ENCODE data around the gene ATP1A3. TPM values are rescaled to one million over a fixed set of nuclear protein-coding genes. Genes with fewer than 3 reads are reported as not detected.

Gene ATP1A3
- total RNA-seq, 2 experiments from 2014 or later = 3.2 to 4.6 TPM

- POLR2A ChIA-PET = interaction anchor here (0.6 kb wide), 1 partner anchor 34 kb away, joined by 3 read pairs; no protein-coding TSS in a partner anchor
- Mint-ChIP-seq H3K27me3 (peaks cover 10% of the 10 kb centered on the region), H3K4me3 (no peak overlapping the region), H3K9me3 (no peaks in the 10 kb centered on the region), H3K27ac (no peak overlapping the region), H3K36me3 (ENCODE audit: low read depth) (no peaks in the 10 kb centered on the region), H3K4me1 (ENCODE audit: low read depth) (peaks cover 18% of the 10 kb centered on the region)
- H3K4me3 ChIP-seq (ENCODE audit: low read length) = no peak overlapping the region
- CTCF ChIA-PET = interaction anchor here (0.9 to 1.3 kb wide), 3 partner anchors 41 to 59 kb away, joined by 3 to 4 read pairs (median 4); partner anchors contain the start of gene RABAC1
- no peaks in the 10 kb centered on the region for H3K36me3 ChIP-seq (ENCODE audit: insufficient read depth, low read length)
- peaks cover 47% of the 10 kb centered on the region for H3K4me1 ChIP-seq (ENCODE audit: insufficient read depth, low read length)
- peaks cover 39% of the 10 kb centered on the region in 2 experiments for H3K27me3 ChIP-seq (ENCODE audit: control insufficient read depth in 1 of 2, insufficient read depth in 2 of 2, low read length in 2 of 2)
- no peak for DNase-seq
- no peak overlapping the region for H3K27ac ChIP-seq (ENCODE audit: low read depth in 1 of 2, low read length in 2 of 2)
- TF ChIP-seq, protein P1, sequence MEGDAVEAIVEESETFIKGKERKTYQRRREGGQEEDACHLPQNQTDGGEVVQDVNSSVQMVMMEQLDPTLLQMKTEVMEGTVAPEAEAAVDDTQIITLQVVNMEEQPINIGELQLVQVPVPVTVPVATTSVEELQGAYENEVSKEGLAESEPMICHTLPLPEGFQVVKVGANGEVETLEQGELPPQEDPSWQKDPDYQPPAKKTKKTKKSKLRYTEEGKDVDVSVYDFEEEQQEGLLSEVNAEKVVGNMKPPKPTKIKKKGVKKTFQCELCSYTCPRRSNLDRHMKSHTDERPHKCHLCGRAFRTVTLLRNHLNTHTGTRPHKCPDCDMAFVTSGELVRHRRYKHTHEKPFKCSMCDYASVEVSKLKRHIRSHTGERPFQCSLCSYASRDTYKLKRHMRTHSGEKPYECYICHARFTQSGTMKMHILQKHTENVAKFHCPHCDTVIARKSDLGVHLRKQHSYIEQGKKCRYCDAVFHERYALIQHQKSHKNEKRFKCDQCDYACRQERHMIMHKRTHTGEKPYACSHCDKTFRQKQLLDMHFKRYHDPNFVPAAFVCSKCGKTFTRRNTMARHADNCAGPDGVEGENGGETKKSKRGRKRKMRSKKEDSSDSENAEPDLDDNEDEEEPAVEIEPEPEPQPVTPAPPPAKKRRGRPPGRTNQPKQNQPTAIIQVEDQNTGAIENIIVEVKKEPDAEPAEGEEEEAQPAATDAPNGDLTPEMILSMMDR (IDR thresholded peaks at IDR 0.05) = no peak
- H3K9me3 ChIP-seq (ENCODE audit: control insufficient read depth in 1 of 2, insufficient read depth in 1 of 2, low read length in 2 of 2) = no peaks in the 10 kb centered on the region
- no peak for ATAC-seq (ENCODE audit: poor library complexity)
- intact Hi-C loops (cut with DNase I, micrococcal nuclease) = no loop called here
Measured at GRCh38 chr19:41918653-41919244, 75.3 kb downstream of the ATP1A3 start.

DNA sequence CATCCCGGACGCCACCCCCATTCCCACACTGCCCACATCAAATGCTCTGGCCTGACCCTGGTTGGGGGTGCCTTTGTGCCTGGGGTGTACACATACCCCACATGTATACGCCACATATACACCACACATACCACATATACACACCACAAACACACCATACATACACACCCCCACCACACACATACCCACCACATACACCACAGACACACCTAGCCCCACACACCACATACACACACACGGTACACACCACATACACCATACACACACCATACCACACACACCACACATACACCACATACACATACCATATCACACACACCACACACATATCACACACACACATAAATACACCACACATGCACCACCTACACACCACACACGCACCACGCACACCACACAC lies 75.9 kb downstream of the ATP1A3 start:
- H3K4me1 Mint-ChIP-seq (ENCODE audit: low read depth) = peaks cover 18% of the 10 kb centered on the region
- H3K27ac Mint-ChIP-seq = no peak overlapping the region
- H3K4me1 ChIP-seq (ENCODE audit: insufficient read depth, low read length) = peaks cover 54% of the 10 kb centered on the region
- no peaks in the 10 kb centered on the region for H3K9me3 Mint-ChIP-seq
- ATAC-seq (ENCODE audit: poor library complexity) (no peak), DNase-seq (no peak)
- peaks cover 44% of the 10 kb centered on the region in 2 experiments for H3K27me3 ChIP-seq (ENCODE audit: control insufficient read depth in 1 of 2, insufficient read depth in 2 of 2, low read length in 2 of 2)
- H3K4me3 Mint-ChIP-seq = no peak overlapping the region
- TF ChIP-seq, protein P1 (IDR thresholded peaks at IDR 0.05) = no peak
- H3K27me3 Mint-ChIP-seq = peaks cover 10% of the 10 kb centered on the region
- no peaks in the 10 kb centered on the region for H3K9me3 ChIP-seq (ENCODE audit: control insufficient read depth in 1 of 2, insufficient read depth in 1 of 2, low read length in 2 of 2)
- no peaks in the 10 kb centered on the region for H3K36me3 ChIP-seq (ENCODE audit: insufficient read depth, low read length)
- intact Hi-C loops (cut with DNase I, micrococcal nuclease) = no loop called here
- no peaks in the 10 kb centered on the region for H3K36me3 Mint-ChIP-seq (ENCODE audit: low read depth)
- no peak overlapping the region for H3K27ac ChIP-seq (ENCODE audit: low read depth in 1 of 2, low read length in 2 of 2)
- H3K4me3 ChIP-seq (ENCODE audit: low read length) = no peak overlapping the region
- ChIA-PET CTCF (no interaction called here), POLR2A (no interaction called here)

GRCh38 chr19:41917676-41918075 lies 76.4 kb downstream of the ATP1A3 start:
- peaks cover 10% of the 10 kb centered on the region for H3K27me3 Mint-ChIP-seq
- no peaks in the 10 kb centered on the region for H3K36me3 Mint-ChIP-seq (ENCODE audit: low read depth)
- peaks cover 17% of the 10 kb centered on the region for H3K4me1 Mint-ChIP-seq (ENCODE audit: low read depth)
- intact Hi-C loops (cut with DNase I, micrococcal nuclease) = no loop called here
- ATAC-seq (ENCODE audit: poor library complexity) (no peak), DNase-seq (no peak)
- CTCF ChIA-PET = no interaction called here
- POLR2A ChIA-PET = no interaction called here
- Histone ChIP-seq H3K4me1 (ENCODE audit: insufficient read depth, low read length) (peaks cover 57% of the 10 kb centered on the region), H3K27ac (ENCODE audit: low read depth in 1 of 2, low read length in 2 of 2) (no peak overlapping the region), H3K4me3 (ENCODE audit: low read length) (no peak overlapping the region), H3K27me3 (ENCODE audit: control insufficient read depth in 1 of 2, insufficient read depth in 2 of 2, low read length in 2 of 2) (peaks cover 44% of the 10 kb centered on the region in 2 experiments), H3K36me3 (ENCODE audit: insufficient read depth, low read length) (no peaks in the 10 kb centered on the region), H3K9me3 (ENCODE audit: control insufficient read depth in 1 of 2, insufficient read depth in 1 of 2, low read length in 2 of 2) (no peaks in the 10 kb centered on the region)
- TF ChIP-seq, protein P1 (IDR thresholded peaks at IDR 0.05) = no peak
- no peak overlapping the region for H3K4me3 Mint-ChIP-seq
- H3K27ac Mint-ChIP-seq = no peak overlapping the region
- H3K9me3 Mint-ChIP-seq = no peaks in the 10 kb centered on the region

Other genes starting within 250 kb of the ATP1A3 start
- not detected for gene CEACAM6, start 238.7 kb downstream of the ATP1A3 start, total RNA-seq
- not detected for gene CEACAM3, start 197.6 kb downstream of the ATP1A3 start, total RNA-seq
- not detected for gene LYPD4, start 149.5 kb downstream of the ATP1A3 start, total RNA-seq
- gene DMRTC2, start 149.2 kb downstream of the ATP1A3 start, total RNA-seq = not detected
- gene RPS19, start 134.0 kb downstream of the ATP1A3 start, total RNA-seq = 1,000 to 10,000 TPM; 3,668 to 3,697 TPM
- 1 to 10 TPM; 3.7 to 3.8 TPM for gene CD79A, start 117.0 kb downstream of the ATP1A3 start, total RNA-seq
- 1,000 to 10,000 TPM; 1,019 to 1,047 TPM for gene ARHGEF1, start 111.0 kb downstream of the ATP1A3 start, total RNA-seq
- 1 to 10 TPM; 7.7 to 8.9 TPM for gene ERFL, start 65.8 kb downstream of the ATP1A3 start, total RNA-seq
- 100 to 1,000 TPM in 1 of 2 experiments, 10 to 100 TPM in 1; 96.0 to 102 TPM for gene RABAC1, start 34.9 kb downstream of the ATP1A3 start, total RNA-seq
- under 1 TPM; 0.66 to 0.75 TPM for gene GRIK5, start 76.0 kb upstream of the ATP1A3 start, total RNA-seq
- 10 to 100 TPM; 21.5 to 24.0 TPM for gene ZNF574, start 81.9 kb upstream of the ATP1A3 start, total RNA-seq
- gene POU2F2, start 138.2 kb upstream of the ATP1A3 start, total RNA-seq = 10 to 100 TPM; 18.6 to 19.9 TPM
- 100 to 1,000 TPM in 1 of 2 experiments, 10 to 100 TPM in 1; 96.5 to 103 TPM for gene DEDD2, start 223.4 kb upstream of the ATP1A3 start, total RNA-seq
- 1 to 10 TPM; 5.0 to 6.2 TPM for gene ZNF526, start 226.1 kb upstream of the ATP1A3 start, total RNA-seq
- gene GSK3A, start 248.4 kb upstream of the ATP1A3 start, total RNA-seq = 10 to 100 TPM; 13.6 to 13.9 TPM

All from CD4-positive, alpha-beta T cell (primary cell).